ENCODE measurements around the gene PCBP4. TPM values are rescaled to one million over a fixed set of nuclear protein-coding genes. Genes with fewer than 3 reads are reported as not detected.

PCBP4 gene
- total RNA-seq, 4 donors from 2014 or later = 31.3 to 44.7 (median 37.7) TPM

DNA sequence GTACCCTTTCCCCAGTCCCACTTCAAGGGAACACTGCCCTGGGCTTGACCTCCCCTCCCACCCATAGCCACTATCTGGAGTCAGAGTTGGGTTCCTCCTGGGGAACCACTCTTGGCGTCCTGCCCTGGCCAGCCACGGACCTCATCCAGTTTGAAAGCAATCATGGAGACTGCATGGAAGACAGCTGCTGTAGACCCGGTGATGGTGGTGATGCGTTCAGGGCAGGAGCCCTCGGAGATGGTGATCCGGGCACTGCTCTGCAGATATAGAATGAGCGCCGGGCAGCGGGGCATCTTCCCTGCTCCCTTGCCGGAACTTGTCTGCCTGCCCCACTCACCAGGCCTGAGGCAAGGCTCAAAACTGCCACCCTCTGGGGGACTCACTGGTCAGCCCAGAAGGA, 6.9 kb downstream of the PCBP4 start:
- H3K4me1 ChIP-seq = peaks cover 0 to 15% (median 7%) of the 10 kb centered on the region in 4 donors
- H3K36me3 ChIP-seq = peaks cover 0 to 7% (median 0%) of the 10 kb centered on the region in 3 donors
- H3K27me3 ChIP-seq = no peaks in the 10 kb centered on the region
- H3K9me3 ChIP-seq = peaks cover 0 to 5% (median 0%) of the 10 kb centered on the region in 4 donors
- no peak for TF ChIP-seq POLR2A (IDR thresholded peaks at IDR 0.05)
- TF ChIP-seq, protein P1, sequence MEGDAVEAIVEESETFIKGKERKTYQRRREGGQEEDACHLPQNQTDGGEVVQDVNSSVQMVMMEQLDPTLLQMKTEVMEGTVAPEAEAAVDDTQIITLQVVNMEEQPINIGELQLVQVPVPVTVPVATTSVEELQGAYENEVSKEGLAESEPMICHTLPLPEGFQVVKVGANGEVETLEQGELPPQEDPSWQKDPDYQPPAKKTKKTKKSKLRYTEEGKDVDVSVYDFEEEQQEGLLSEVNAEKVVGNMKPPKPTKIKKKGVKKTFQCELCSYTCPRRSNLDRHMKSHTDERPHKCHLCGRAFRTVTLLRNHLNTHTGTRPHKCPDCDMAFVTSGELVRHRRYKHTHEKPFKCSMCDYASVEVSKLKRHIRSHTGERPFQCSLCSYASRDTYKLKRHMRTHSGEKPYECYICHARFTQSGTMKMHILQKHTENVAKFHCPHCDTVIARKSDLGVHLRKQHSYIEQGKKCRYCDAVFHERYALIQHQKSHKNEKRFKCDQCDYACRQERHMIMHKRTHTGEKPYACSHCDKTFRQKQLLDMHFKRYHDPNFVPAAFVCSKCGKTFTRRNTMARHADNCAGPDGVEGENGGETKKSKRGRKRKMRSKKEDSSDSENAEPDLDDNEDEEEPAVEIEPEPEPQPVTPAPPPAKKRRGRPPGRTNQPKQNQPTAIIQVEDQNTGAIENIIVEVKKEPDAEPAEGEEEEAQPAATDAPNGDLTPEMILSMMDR (IDR thresholded peaks at IDR 0.05) = no peak
- H3K4me3 ChIP-seq = no peak overlapping the region
- H3K27ac ChIP-seq = no peak overlapping the region
- no peak for DNase-seq

- peaks cover 0 to 15% (median 7%) of the 10 kb centered on the region in 4 donors for H3K4me1 ChIP-seq
- no peak for DNase-seq
- H3K36me3 ChIP-seq = peaks cover 0 to 7% (median 0%) of the 10 kb centered on the region in 3 donors
- peaks cover 0 to 6% (median 0%) of the 10 kb centered on the region in 4 donors for H3K9me3 ChIP-seq
- H3K27ac ChIP-seq = no peak overlapping the region
- no peak overlapping the region for H3K4me3 ChIP-seq
- no peaks in the 10 kb centered on the region for H3K27me3 ChIP-seq
- TF ChIP-seq, protein P1 (IDR thresholded peaks at IDR 0.05) = no peak
These were observed 7.6 kb downstream of the PCBP4 start for GRCh38 chr3:51959651-51960050.

- peaks cover 0 to 7% (median 0%) of the 10 kb centered on the region in 3 donors for H3K36me3 ChIP-seq
- TF ChIP-seq, protein P1 (IDR thresholded peaks at IDR 0.05) = no peak
- TF ChIP-seq POLR2A (IDR thresholded peaks at IDR 0.05) = no peak
- DNase-seq = no peak
These were observed 8.4 kb downstream of the PCBP4 start for GRCh38 chr3:51958603-51959521.

GRCh38 chr3:51957520-51958205, 9.6 kb downstream of the PCBP4 start:
- H3K27me3 ChIP-seq = no peaks in the 10 kb centered on the region
- DNase-seq = no peak
- H3K9me3 ChIP-seq = peaks cover 0 to 6% (median 0%) of the 10 kb centered on the region in 4 donors
- no peak overlapping the region for H3K4me3 ChIP-seq
- TF ChIP-seq POLR2A (IDR thresholded peaks at IDR 0.05) = no peak
- H3K27ac ChIP-seq = no peak overlapping the region
- peaks cover 0 to 15% (median 7%) of the 10 kb centered on the region in 4 donors for H3K4me1 ChIP-seq
- H3K36me3 ChIP-seq = peaks cover 0 to 7% (median 0%) of the 10 kb centered on the region in 3 donors

More at GRCh38 chr3:51958603-51959521, 8.4 kb downstream of the PCBP4 start:
- Histone ChIP-seq H3K9me3 (peaks cover 0 to 6% (median 0%) of the 10 kb centered on the region in 4 donors), H3K4me3 (no peak overlapping the region), H3K27ac (no peak overlapping the region), H3K27me3 (no peaks in the 10 kb centered on the region), H3K4me1 (peaks cover 0 to 15% (median 7%) of the 10 kb centered on the region in 4 donors)

- peak overlapping the region in 3 of 4 donors; percentile 22 to 58 (median 42) for H3K27ac ChIP-seq
- H3K9me3 ChIP-seq = peaks cover 0 to 6% (median 0%) of the 10 kb centered on the region in 4 donors
- peaks cover 0 to 7% (median 0%) of the 10 kb centered on the region in 3 donors for H3K36me3 ChIP-seq
- peak in 1 of 3 donors; percentile 58 for DNase-seq
- H3K4me3 ChIP-seq = peak overlapping the region; percentile 36 to 55 (median 50)
- peaks cover 0 to 15% (median 7%) of the 10 kb centered on the region in 4 donors for H3K4me1 ChIP-seq
- no peaks in the 10 kb centered on the region for H3K27me3 ChIP-seq
- TF ChIP-seq, protein P1 (IDR thresholded peaks at IDR 0.05) = peak in 4 of 6 experiments; percentile 34 to 55 (median 46)
- no peak for TF ChIP-seq POLR2A (IDR thresholded peaks at IDR 0.05)
These were observed 11.1 kb downstream of the PCBP4 start for GRCh38 chr3:51955893-51956770.
